HepG2 (cell line): ENCODE measurements around the gene COL2A1. TPM values are rescaled to one million over a fixed set of nuclear protein-coding genes. Genes with fewer than 3 reads are reported as not detected.
A peak's percentile ranks its signal among the peaks of the same experiment; 100 is the strongest.

Source experiments
- ATAC-seq: fragments of 200-7000 bp; cut with Tn5 transposase; 3 replicates; pipeline ENCODE4 v1.9.1; 2020; ENCODE audit warnings: mild to moderate bottlenecking, moderate library complexity
- BruUV-seq: library from RNA; stranded (reverse); fragments of 400-500 nt; replicated peaks from 2 replicates; lab custom pipeline; 2021; lab: Mats Ljungman, UMichigan
- CTCF ChIA-PET: fragments of 300-600 bp; formaldehyde crosslinking; extraction: SDS; loops from one replicate; lab custom pipeline; 2021; ENCODE audit warnings: low total read pairs, inconsistent platforms, low intra/inter-chr PET ratio; lab: Yijun Ruan, JAX
- POLR2A ChIA-PET: fragments of 350-600 bp; sonication (Branson Sonifier 250); formaldehyde crosslinking; loops from one replicate; lab custom pipeline; 2020; ENCODE audit warnings: antibody characterized with exemption, inconsistent platforms; lab: Yijun Ruan, JAX
- DNase-seq: peaks from one replicate; pipeline ENCODE4 v3.0.0-alpha.2; 2015; ENCODE audit warnings: low spot score
- FAIRE-seq: peaks from 3 replicates; lab custom pipeline; 2011; peaks lifted over from hg19 to GRCh38; lab: Jason Lieb, UNC
- H2AFZ ChIP-seq: one replicate; pipeline ENCODE4 v1.6.1; 2011; ENCODE audit warnings: low read length, inconsistent platforms
- H3K27ac ChIP-seq: fragments of 300-600 bp; 3 replicates; pipeline ENCODE4 v1.8.0; 2011; ENCODE audit warnings: mixed run types, mild to moderate bottlenecking, mixed read lengths, low read length, inconsistent platforms; ENCODE audit not compliant: insufficient read depth; ENCODE audit errors: extremely low read length
- H3K27me3 ChIP-seq, 2 experiments: fragments of 200-600 bp in 1 of 2; 2 replicates in 1 of 2; 3 replicates in 1 of 2; pipeline versions ENCODE4 v1.6.0 to v1.8.0; 2011; ENCODE audit warnings: low read length in 2 of 2, mild to moderate bottlenecking in 2 of 2, moderate library complexity in 2 of 2, inconsistent platforms in 1 of 2; ENCODE audit not compliant: insufficient read depth in 2 of 2, control insufficient read depth in 1 of 2
- H3K36me3 ChIP-seq, 2 experiments: fragments of 200-600 bp in 1 of 2; replicated peaks in 1 of 2; 2 replicates in 1 of 2; 3 replicates in 1 of 2; pipeline versions ENCODE4 v1.5.1 to v1.8.0; 2011; ENCODE audit warnings: low read length in 2 of 2, inconsistent platforms in 1 of 2; ENCODE audit not compliant: insufficient read depth in 2 of 2, control insufficient read depth in 1 of 2
- H3K4me1 ChIP-seq: 2 replicates; pipeline ENCODE4 v1.5.1; 2012; ENCODE audit warnings: low read length, inconsistent platforms; ENCODE audit not compliant: insufficient read depth
- H3K4me2 ChIP-seq: 2 replicates; pipeline ENCODE4 v1.6.0; 2011; ENCODE audit warnings: low read depth, low read length, inconsistent platforms
- H3K4me3 ChIP-seq, 3 experiments: fragments of 200-600 bp in 1 of 3; sonication (generic), shearing (Covaris generic) in 1 of 3; replicated peaks in 1 of 3; 2 replicates each; pipeline ENCODE4 v1.5.1; 2011 to 2016; ENCODE audit warnings: low read length in 3 of 3, inconsistent platforms in 2 of 3, low read depth in 2 of 3, mild to moderate bottlenecking in 2 of 3, control low read depth in 1 of 3, mixed read lengths in 1 of 3; ENCODE audit not compliant: insufficient read depth in 1 of 3
- H3K79me2 ChIP-seq: one replicate; pipeline ENCODE4 v1.6.1; 2011; ENCODE audit warnings: low read length, inconsistent platforms; ENCODE audit not compliant: insufficient read depth
- H3K9ac ChIP-seq: 2 replicates; pipeline ENCODE4 v1.6.0; 2011; ENCODE audit warnings: mild to moderate bottlenecking, low read depth, low read length, inconsistent platforms; ENCODE audit not compliant: insufficient read depth
- H3K9me3 ChIP-seq: 2 replicates; pipeline ENCODE4 v1.5.1; 2012; ENCODE audit warnings: mild to moderate bottlenecking, low read length
- H4K20me1 ChIP-seq: 2 replicates; pipeline ENCODE4 v1.6.0; 2011; ENCODE audit warnings: inconsistent platforms, mild to moderate bottlenecking, low read length, moderate library complexity; ENCODE audit not compliant: insufficient read depth
- FOXA1 ChIP-seq, 2 experiments: fragments of 450-650 bp in 1 of 2; sonication (generic) in 1 of 2; formaldehyde crosslinking in 1 of 2; IDR thresholded peaks; 2 replicates each; pipeline versions ENCODE4 v1.4.0 to v1.6.1; 2016 to 2020; ENCODE audit warnings: missing genetic modification reagents in 1 of 2
- FOXK2 ChIP-seq: fragments of 450-650 bp; IDR thresholded peaks from 2 replicates; pipeline ENCODE4 v1.6.1; 2016
- GMEB2 ChIP-seq: IDR thresholded peaks from 2 replicates; pipeline ENCODE4 v1.6.1; 2016; ENCODE audit warnings: missing biosample characterization, missing genetic modification reagents, low read depth
- HNRNPH1 ChIP-seq: fragments of 200-400 bp; formaldehyde crosslinking; optimal IDR thresholded peaks from 2 replicates; pipeline ENCODE3; 2017; ENCODE audit warnings: mild to moderate bottlenecking, low read depth, low read length
- HNRNPUL1 ChIP-seq: fragments of 200-400 bp; formaldehyde crosslinking; IDR thresholded peaks from 2 replicates; pipeline ENCODE4 v1.6.1; 2017; ENCODE audit warnings: low read depth, mild to moderate bottlenecking, low read length, moderate library complexity
- MAFF ChIP-seq: IDR thresholded peaks from 2 replicates; pipeline ENCODE4 v1.6.1; 2011; ENCODE audit warnings: low read depth, low read length, improper control_type of control experiment
- NFATC3 ChIP-seq: sonication (generic); formaldehyde crosslinking; IDR thresholded peaks from 2 replicates; pipeline ENCODE4 v1.5.1; 2020; ENCODE audit warnings: mild to moderate bottlenecking, missing genetic modification reagents
- SOX13 ChIP-seq, 3 experiments: fragments of 450-650 bp in 1 of 3; sonication (generic) in 1 of 3; formaldehyde crosslinking in 1 of 3; IDR thresholded peaks in 2 of 3; conservative IDR thresholded peaks in 1 of 3; 2 replicates each; pipeline versions ENCODE4 v1.5.0 to v1.6.1; 2016 to 2020; ENCODE audit warnings: antibody characterized with exemption in 1 of 3, mild to moderate bottlenecking in 1 of 3, missing compliant biosample characterization in 1 of 3, missing genetic modification reagents in 1 of 3, moderate library complexity in 1 of 3
- TCF7 ChIP-seq: sonication (generic); IDR thresholded peaks from 2 replicates; pipeline ENCODE4 v1.6.1; 2016; ENCODE audit warnings: antibody characterized with exemption, low read depth
- U2AF2 ChIP-seq: fragments of 200-400 bp; formaldehyde crosslinking; IDR thresholded peaks from 2 replicates; pipeline ENCODE4 v1.6.1; 2017; ENCODE audit warnings: low read depth, mild to moderate bottlenecking, low read length
- ZNF3 ChIP-seq: IDR thresholded peaks from 2 replicates; pipeline ENCODE4 v1.7.0; 2017; ENCODE audit warnings: inconsistent platforms
- ZNF607 ChIP-seq: sonication (generic); formaldehyde crosslinking; IDR thresholded peaks from 2 replicates; pipeline ENCODE4 v1.5.1; 2020; ENCODE audit warnings: missing genetic modification reagents, mild to moderate bottlenecking, borderline replicate concordance
- WGBS: methylation state at CpG from one replicate; pipeline ENCODE4 v1.1.6; 2017; ENCODE audit warnings: low lambda C conversion rate; 5-methylcytosine and 5-hydroxymethylcytosine counted together
- in situ Hi-C: cut with HindIII; loops from 2 replicates; pipeline ENCODE4 v1.10.0; 2017; ENCODE audit warnings: low pct_unique_long_range_greater_than_20kb; ENCODE audit not compliant: extremely low pct_ligation_motif_present
- intact Hi-C: fragments of 100-400 bp; cut with micrococcal nuclease; formaldehyde crosslinking; loops from one replicate; pipeline ENCODE4 v1.10.0; 2022; ENCODE audit not compliant: unreplicated experiment
- polyA plus RNA-seq, 8 experiments: library from polyadenylated mRNA; depleted of rRNA in 3 of 8; stranded (reverse) in 7 of 8; unstranded in 1 of 8; fragments of >200 nt; fragmentation: Illumina TruSeq in 4 of 8; extraction: Trizol in 4 of 8; gene quantifications; 2 replicates each; pipeline versions ENCODE4 v1.2.1 to v1.2.3, GENCODE V29; 2011 to 2016; ENCODE audit warnings: low read depth in 4 of 8, missing spikeins in 1 of 8, mixed read lengths in 1 of 8; ENCODE audit not compliant: insufficient read depth in 1 of 8
- total RNA-seq, 5 experiments: library from RNA; depleted of rRNA; stranded (reverse); fragments of >200 nt; fragmentation: Illumina TruSeq; extraction: Trizol; gene quantifications; 2 replicates each; pipeline ENCODE4 v1.2.3, GENCODE V29; 2016; ENCODE audit warnings: low read depth in 1 of 5
- TF ChIP-seq, protein P1 (sequence below): IDR thresholded peaks from 2 replicates; pipeline ENCODE4 v1.6.1; 2012; ENCODE audit warnings: inconsistent platforms
- TF ChIP-seq, protein P2 (sequence below): sonication (generic); formaldehyde crosslinking; conservative IDR thresholded peaks from 2 replicates; pipeline ENCODE4 v1.4.0; 2020; ENCODE audit warnings: mild to moderate bottlenecking, missing genetic modification reagents, moderate library complexity

Gene COL2A1
- total and polyA plus RNA-seq, 2 of the 13 experiments (the other 11 are each of a cell fraction or from before 2014, with no cell fraction given) = 7.4 to 38.3 TPM

DNA sequence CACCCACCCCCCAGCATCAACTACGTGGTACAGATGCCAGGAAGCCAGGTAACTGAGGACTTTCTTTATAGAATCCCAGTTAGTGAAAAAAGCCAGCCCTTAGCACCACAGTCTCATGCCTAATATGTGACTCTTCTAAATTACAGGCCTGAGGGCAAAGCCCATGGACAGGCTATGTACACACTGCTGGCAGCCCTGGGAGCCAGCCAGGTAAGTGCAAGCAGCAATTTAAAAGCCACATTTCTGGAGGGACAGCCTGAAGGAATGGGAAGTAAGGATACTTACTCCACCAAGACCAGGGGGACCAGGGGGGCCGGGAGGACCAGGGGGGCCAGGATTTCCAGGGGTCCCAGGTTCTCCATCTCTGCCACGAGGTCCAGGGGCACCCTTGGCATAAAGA is 7.0 kb downstream of the COL2A1 start:
- no peaks in the 10 kb centered on the region for H3K79me2 ChIP-seq
- intact Hi-C loops (no loop called here), in situ Hi-C loops (no loop called here)
- no TSS peak for BruUV-seq
- H3K36me3 ChIP-seq = no peaks in the 10 kb centered on the region; a peak in 1 of 5 replicates
- POLR2A ChIA-PET = no interaction called here
- DNase-seq (no peak), FAIRE-seq (no peak), ATAC-seq (peak; percentile 71)
- CTCF ChIA-PET = no interaction called here
- no peak overlapping the region for H3K4me3 ChIP-seq
- H3K4me2 ChIP-seq = no peak overlapping the region
- H3K27me3 ChIP-seq = peaks cover 0 to 18% of the 10 kb centered on the region in 2 experiments; a peak in 3 of 5 replicates
- H3K9ac ChIP-seq = no peak overlapping the region
- H3K9me3 ChIP-seq = no peaks in the 10 kb centered on the region
- 10% methylated on average over 3 of the region's 3 CpGs for WGBS
- no peak overlapping the region for H2AFZ ChIP-seq
- H3K4me1 ChIP-seq = peaks cover 14% of the 10 kb centered on the region
- no peaks in the 10 kb centered on the region for H4K20me1 ChIP-seq
- no peak overlapping the region for H3K27ac ChIP-seq
- TF ChIP-seq FOXA1 (IDR thresholded peaks at IDR 0.05) (no peak), FOXA1 (CRISPR knock-in tag; IDR thresholded peaks at IDR 0.05) (no peak), SOX13 (IDR thresholded peaks at IDR 0.05) (no peak), SOX13 (CRISPR knock-in tag; conservative IDR thresholded peaks at IDR 0.05 in 1 of 2, IDR thresholded peaks at IDR 0.05 in 1 of 2) (no peak)

DNA sequence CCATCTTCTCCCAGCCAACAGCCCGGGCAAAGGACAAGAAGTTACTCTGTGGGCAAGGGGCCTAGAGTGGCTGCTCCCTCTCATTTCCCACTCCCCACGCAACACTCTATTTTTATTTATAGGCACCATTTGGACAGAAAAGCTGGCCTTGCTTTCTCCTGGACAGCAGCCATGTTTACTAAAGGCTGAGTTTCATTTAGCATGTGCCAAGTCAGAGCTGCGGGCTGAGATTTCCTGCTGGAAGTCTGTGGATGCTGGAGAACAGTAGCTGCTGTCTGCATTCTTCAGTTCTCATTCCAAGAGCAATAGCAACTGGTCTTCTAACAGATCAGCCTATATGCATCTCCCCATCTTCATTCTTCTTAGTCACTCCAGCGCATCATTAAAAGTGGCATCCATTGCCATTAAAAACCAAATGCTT is 8.3 kb downstream of the COL2A1 start:
- peaks cover 0 to 5% of the 10 kb centered on the region in 2 experiments; a peak in 2 of 5 replicates for H3K27me3 ChIP-seq
- in situ Hi-C loops = no loop called here
- no peak for FAIRE-seq
- H3K9ac ChIP-seq = no peak overlapping the region
- H3K4me3 ChIP-seq = no peak overlapping the region
- H4K20me1 ChIP-seq = no peaks in the 10 kb centered on the region
- 93% methylated on average over 4 of the region's 4 CpGs for WGBS
- no peak overlapping the region for H3K4me2 ChIP-seq
- no peaks in the 10 kb centered on the region; a peak in 1 of 5 replicates for H3K36me3 ChIP-seq
- no peak overlapping the region for H3K27ac ChIP-seq
- DNase-seq = no peak
- H3K4me1 ChIP-seq = peaks cover under 1% of the 10 kb centered on the region
- H2AFZ ChIP-seq = no peak overlapping the region
- no peaks in the 10 kb centered on the region for H3K9me3 ChIP-seq
- intact Hi-C loops = no loop called here
- ChIA-PET CTCF (no interaction called here), POLR2A (no interaction called here)
- no peaks in the 10 kb centered on the region for H3K79me2 ChIP-seq
- ATAC-seq = no peak
- BruUV-seq = no TSS peak
- TF ChIP-seq HNRNPH1 (no peak), ZNF3 (CRISPR knock-in tag) (no peak), ZNF607 (CRISPR knock-in tag) (no peak), FOXK2 (no peak), TCF7 (no peak), GMEB2 (CRISPR knock-in tag) (no peak), NFATC3 (CRISPR knock-in tag) (no peak), MAFF (no peak), U2AF2 (no peak), HNRNPUL1 (no peak)
- TF ChIP-seq, protein P1, sequence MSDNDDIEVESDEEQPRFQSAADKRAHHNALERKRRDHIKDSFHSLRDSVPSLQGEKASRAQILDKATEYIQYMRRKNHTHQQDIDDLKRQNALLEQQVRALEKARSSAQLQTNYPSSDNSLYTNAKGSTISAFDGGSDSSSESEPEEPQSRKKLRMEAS = no peak
- TF ChIP-seq, protein P2, sequence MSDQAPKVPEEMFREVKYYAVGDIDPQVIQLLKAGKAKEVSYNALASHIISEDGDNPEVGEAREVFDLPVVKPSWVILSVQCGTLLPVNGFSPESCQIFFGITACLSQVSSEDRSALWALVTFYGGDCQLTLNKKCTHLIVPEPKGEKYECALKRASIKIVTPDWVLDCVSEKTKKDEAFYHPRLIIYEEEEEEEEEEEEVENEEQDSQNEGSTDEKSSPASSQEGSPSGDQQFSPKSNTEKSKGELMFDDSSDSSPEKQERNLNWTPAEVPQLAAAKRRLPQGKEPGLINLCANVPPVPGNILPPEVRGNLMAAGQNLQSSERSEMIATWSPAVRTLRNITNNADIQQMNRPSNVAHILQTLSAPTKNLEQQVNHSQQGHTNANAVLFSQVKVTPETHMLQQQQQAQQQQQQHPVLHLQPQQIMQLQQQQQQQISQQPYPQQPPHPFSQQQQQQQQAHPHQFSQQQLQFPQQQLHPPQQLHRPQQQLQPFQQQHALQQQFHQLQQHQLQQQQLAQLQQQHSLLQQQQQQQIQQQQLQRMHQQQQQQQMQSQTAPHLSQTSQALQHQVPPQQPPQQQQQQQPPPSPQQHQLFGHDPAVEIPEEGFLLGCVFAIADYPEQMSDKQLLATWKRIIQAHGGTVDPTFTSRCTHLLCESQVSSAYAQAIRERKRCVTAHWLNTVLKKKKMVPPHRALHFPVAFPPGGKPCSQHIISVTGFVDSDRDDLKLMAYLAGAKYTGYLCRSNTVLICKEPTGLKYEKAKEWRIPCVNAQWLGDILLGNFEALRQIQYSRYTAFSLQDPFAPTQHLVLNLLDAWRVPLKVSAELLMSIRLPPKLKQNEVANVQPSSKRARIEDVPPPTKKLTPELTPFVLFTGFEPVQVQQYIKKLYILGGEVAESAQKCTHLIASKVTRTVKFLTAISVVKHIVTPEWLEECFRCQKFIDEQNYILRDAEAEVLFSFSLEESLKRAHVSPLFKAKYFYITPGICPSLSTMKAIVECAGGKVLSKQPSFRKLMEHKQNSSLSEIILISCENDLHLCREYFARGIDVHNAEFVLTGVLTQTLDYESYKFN (CRISPR knock-in tag) = no peak
